Dedifferentiated amniotic fluid mesenchymal stem cell (primary cell): ENCODE measurements around the gene PRKAG2.

Experiments used
- DNase-seq: peaks from one replicate; pipeline ENCODE4 v3.0.0-alpha.2; 2016; ENCODE audit errors: extremely low spot score

PRKAG2 gene

DNA sequence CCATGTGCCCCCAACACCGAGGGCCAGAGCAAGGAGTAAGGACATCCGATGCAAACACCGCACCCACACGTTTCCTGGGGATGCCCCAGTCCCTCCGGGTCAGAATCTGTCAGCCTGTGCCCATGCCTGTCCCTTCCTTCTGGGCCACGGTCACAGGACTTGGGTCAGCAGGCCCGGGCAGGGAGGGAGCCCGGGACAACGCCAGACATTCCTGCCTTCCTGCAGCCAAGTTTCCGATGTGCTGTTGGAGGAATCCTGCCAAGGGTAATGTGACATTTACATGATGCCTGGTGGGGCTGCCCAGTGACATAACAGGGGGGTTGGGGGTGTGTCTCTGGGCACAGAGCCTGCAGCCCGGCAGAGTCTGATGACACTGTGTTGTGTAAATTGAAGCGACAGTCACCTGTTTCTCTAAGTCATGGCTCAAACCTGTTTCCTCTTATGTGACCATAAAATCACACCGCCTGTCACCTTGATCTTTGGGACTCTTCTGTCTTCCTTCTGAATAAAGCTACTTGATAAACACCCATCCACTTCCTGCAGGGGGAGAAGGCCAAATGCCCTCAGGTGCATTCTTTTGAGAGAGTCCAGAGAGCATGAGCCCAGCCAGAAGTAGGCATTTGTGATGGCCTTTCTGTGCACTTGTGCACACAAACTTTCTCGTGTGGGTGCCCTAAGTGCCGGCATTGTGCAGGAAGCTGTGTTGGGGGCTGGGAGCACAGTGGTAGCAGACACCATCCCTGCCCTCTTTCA lies 181.9 kb downstream of the PRKAG2 start:
- no peak for DNase-seq

GRCh38 chr7:151694441-151694827 lies 182.5 kb downstream of the PRKAG2 start:
- no peak for DNase-seq

- DNase-seq, result no peak
Measured at GRCh38 chr7:151693140-151693539, 183.8 kb downstream of the PRKAG2 start.

DNA sequence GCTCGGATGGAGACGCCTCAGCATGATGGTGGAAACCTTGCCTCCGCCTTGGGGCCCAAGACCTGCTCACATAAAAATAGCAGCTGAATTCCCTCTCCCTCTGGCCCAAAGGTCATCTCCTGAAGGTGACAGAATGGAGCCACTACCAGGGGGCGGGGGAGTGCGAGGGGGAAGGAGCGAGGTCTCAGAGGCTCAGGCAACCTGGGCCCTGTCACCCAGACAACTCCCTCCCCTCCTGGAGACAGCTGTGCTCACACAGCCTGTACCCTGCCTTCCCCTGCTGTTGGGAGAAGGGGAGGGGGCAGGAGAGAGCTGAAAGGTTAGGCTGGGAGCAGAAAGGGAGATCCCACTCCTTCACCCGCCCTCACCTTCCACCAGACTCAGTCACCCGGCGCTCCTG lies 184.2 kb downstream of the PRKAG2 start:
- no peak for DNase-seq

DNA sequence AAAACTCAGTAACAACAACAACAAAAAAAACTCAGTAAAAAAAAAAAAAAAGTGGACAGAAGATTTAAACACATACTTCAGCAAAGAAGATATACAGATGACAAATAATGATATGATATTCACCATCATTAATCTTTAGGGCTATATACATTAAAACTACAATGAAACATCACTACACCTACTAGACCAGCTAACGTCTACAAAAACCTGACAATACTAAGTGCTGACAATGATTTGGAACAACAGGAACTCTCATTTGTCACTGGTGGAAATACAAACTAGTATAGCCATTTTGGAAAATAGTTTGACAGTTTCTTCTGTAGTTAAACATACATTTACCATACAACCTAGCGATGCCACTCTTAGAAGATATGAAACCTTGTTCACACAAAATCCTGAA lies 185.5 kb downstream of the PRKAG2 start:
- DNase-seq, result no peak

- no peak for DNase-seq
Measured at GRCh38 chr7:151690606-151691005, 186.3 kb downstream of the PRKAG2 start.

GRCh38 chr7:151689196-151689971 lies 187.5 kb downstream of the PRKAG2 start:
- DNase-seq, result no peak

DNA sequence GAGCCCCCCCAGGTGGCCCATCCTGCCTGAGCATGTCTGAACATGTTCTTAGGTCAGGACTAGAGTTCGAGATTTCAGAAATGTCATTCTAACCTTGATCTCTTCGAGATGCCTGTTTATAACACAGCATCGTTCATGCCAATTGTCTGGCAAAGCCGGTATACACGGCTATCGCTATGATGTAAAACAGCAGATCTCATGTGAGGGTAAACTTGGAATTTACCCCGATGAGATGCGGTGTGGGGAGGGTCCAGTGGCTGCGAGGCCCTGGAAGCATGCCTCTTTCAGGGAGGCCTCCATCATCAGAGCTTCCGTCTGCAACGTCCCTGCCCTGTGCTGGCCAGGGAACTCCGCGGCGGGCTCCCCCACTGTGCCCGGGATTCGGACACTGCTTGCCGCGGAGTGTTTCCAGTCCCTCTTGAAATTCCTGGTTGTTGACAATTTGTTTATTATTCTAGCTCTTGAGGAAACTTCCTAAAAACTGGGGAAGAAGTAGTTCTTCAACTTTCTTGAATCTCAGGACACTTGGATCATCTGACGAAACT lies 188.6 kb downstream of the PRKAG2 start:
- DNase-seq, result no peak

DNA sequence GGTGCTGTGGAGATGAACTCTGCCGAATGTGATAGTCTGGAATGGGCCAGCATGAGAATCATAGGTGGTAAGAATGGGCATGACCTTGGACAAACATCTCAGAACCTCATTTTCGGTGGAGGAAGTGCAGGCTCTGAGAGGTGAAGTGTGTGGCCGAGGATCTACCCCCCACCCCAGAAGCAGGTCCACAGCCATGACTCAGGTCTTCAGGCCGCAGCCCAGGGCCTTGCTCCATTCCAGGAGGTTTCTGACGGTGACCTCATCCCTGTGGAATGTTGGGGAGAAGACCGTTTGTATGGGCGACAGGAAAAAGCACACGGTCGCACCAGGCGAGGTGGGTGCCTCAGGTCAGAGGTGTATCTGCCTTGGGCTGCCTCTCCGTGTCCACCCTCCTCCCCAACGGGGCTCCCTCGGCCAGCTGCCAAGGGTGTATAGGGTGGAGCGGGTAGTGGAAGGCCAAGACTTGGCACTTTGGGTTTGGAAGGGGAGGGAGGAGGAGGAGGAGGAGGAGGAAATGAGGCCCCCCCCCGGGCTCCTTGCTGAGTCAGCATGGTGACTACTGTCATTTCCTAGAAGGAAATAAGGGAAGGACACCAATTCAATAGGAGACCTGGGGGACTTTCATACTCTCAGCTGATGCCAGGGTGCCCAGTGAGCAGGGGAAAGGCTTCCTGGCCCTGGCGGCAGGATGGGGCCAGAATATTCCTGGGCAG lies 189.2 kb downstream of the PRKAG2 start:
- peak; percentile 91 for DNase-seq

GRCh38 chr7:151686826-151687225 lies 190.1 kb downstream of the PRKAG2 start:
- DNase-seq, result no peak

DNA sequence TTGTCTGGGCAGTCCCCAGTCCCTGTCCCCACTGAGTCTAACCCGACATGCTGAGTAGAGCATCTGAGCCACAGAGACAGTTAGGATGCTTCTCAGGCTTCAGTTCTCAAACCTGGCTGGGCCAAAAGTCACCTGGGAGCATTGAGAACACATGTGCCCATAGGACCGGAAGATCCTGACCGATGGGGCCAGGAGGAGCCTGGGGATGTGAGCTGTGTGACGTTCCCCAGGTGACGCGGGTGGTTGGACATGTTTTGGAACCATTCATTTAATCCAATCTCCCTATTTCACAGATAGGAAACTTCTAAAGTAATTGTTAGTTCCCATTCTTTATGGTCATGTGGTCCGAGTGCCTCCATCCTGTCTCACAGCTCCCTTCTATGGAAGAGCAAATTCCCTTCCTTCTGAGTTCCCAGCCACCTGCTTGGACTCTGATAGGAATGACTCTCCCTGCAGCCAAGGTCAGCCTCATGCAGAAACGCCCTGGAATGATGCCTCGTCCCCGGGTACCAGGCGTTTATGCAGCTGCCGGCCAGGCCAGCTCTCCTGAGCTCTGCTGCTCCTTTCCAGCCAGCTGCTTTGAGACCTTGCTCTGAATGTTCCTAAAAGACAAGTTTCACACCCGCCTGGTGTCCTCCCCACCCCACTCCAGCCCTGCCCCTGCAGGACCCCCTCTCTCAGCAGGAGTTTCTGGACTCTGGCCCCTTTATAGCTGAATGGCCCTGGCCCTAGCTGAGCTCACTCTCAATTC lies 190.7 kb downstream of the PRKAG2 start:
- DNase-seq, result no peak

DNA sequence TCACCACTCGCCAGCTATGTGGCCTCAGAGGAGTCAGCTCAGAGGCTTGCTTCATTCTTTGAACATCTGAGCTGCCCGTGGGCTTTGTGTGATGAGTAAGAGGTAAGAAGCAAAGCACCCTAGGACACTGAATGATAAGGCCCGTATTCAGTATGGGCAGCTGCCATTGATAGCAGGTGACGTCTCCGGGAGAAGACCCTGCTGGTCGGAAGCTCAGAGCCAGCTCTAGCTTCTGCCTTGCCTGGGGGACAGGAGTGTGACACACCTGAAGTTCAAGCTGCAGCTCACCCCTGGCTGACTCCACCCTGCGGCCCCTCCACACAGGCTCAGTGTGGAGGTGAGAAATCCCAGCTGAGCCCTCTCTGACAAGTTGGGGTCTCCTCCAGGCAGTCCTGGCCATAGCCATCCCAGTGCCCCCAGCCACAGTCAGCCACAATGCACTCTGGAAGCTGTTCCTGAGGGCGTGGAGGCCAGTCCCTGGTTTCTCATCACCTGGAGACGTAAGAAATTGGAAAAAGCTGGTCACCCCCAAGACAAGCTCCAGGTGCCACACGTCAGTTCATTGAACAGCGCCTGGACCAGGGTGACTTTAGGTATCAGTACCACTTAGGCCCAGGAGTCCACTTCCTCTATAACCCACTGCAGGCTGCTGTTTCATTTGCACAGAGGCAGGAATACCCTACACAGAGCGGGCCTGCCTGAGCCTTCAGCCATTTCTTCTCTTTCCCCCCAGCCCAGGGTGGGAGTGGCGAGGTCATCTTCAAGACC lies 192.3 kb downstream of the PRKAG2 start:
- DNase-seq, result no peak

DNA sequence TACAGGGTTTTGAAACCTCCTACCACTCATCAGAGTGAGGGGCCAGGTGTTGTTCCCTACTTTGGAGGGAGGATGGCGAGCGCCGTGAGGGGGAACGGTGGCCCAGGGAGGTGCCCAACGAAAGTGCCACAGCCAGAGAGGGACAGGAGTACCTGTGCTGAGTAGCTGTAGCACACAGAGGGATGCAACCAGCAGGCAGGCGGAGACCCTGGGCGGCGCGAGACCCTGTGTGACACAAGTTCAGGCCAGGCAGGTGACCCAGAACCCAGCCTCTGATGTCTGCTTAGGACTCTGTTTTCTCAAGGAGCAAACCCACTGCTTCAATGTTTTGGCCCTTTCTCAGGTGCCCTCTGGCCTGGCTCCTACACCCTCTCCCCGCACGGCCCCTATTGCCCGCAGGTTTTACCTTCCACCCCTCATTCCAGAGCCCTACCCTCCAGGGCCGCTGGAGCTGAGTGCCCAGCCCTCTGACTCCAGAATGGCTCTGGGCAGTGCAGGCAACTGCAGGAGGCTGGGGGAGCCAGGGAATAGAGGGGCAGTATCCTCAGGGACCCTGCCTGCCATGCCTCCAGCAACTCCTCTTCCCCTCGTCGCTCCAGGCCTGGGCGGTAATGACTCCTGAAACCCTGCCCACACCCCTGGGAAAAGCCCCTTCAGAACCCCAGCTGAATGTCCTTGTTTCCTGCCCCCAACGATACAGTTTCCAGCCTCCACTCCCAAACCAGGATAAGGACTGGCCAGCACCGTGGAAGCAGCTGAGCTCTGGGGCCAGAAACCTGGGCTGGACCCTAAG lies 193.1 kb downstream of the PRKAG2 start:
- DNase-seq, result no peak

DNA sequence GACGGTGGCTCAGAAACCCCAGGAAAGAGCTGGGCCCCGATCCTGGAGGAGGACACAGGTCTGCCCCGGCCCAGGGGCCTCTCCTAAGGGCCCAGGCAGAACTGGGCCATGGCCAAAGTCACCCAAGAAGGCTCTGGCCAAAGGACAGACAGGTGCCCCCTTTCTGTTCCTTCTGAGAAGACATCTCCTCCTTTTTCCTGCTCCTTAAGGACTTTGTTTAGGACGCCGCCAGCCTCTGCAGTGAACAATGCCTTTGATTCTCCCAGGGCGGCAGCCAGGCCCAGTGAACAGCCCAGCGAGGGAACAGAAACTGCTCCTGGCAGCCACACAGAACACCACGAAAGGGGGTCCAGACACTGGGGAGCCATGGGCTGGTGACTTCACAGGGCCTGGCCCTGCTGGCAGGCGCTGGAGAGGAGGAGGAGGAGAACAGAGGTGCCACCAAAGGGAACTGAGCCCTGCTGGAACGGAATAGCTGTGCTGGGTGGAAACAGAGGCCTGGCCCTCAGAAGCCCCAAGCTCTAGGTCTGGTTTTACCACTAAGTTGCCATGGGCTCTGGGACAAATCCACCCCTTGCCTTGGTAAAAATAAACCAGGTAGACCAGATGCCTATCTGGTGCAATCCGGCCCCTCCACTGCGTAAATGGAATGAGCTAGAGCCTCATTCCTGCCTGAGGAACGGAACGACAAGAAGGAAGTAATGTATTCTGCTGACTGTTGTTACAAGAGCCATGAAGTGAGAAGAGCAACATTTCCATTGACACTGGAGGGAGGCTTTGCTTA lies 193.9 kb downstream of the PRKAG2 start:
- no peak for DNase-seq

GRCh38 chr7:151681726-151682125 lies 195.2 kb downstream of the PRKAG2 start:
- DNase-seq, result no peak

DNA sequence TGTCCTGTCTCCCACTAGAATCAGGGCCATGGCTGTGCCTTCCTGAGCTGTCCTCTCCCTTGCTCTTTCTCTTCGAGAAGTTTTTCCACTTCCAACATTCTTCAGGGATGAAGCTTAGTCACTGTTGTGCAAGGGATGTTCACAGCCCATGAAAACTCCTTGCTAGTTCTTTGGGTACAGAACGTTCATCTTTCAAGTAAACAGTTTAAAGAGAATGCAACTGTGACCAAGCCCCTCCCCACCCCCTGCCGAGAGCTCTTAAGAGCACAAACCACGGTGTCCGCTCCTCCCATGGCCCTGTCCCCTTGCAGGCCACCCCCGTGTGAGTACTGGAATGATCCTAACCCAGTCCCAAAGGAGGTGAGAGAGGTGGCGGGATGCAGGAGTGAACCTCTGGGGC lies 196.1 kb downstream of the PRKAG2 start:
- peak; percentile 24 for DNase-seq

DNA sequence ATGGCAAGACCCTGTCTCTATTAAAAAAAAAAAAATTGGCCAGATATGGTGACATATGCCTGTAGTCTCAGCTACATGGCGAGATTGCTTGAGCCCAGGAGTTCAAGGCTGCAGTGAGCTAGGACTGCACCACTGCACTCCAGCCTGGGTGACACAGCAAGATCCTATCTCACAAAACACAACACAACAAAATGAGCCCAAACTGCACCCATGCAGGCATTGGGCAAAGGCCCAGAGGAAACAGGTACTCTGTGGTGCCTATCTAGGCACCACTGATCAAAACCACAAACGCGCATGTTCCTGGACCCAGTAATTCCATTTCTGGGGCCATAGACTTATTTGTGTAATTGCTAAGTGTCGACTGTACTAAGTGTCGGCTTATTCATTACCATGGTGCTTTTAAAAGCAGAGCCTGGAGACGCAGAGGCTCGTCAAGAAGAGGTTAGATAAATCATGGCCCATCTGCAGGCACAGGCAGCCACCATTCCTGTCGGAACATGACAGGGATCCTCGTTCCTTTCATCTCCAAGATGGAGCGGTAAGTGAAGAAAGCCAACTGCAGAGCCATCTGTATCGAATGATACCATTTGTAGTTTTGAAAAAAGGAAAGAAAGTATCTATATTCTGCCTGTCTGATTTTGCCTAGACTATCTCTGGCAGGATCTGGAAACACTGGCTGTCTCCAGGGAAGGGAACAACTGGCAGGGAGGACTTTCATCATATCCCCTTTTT lies 196.9 kb downstream of the PRKAG2 start:
- DNase-seq, result no peak

DNA sequence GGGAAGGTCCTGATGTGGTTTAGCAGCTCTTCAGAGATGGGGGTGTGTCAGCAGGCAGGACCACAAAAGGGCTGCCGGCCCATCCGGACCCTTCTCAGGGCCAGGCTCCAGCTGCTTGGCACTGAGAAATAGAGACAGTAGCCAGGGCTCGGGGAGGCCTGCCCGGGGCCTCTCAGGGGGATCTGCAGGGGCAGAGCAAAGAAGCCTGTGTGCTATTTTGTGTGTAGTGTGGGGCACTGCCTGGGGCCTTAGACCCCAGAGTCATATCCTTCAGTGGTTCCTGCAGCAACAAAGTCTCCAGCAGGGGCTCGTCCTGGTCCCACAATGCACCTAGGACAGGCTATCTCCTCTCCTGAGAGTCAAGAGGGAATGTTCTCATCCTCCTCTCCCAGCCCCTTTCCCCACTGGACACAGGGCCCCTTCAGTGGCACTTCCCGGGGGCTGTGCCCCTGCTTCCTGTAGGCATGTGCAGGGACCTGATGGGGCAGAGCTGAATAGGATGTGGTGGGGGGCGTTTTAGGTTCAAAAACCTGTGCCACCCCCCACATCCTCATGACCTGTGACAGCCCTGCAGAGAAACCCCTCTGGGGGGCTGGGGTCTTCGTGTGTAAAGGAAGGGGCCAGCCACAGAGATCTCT lies 197.7 kb downstream of the PRKAG2 start:
- DNase-seq, result no peak
